T1000 (cell line): ENCODE data around the gene SZT2.
"Not testable (repeated sequence)": the region's sequence is repeated elsewhere in the genome, so short reads cannot be mapped to it uniquely, and the experiment has no call there.

Experiments
- DNase-seq: peaks from one replicate; lab custom pipeline; 2025; ENCODE audit warnings: mixed read lengths; lab: John Stamatoyannopoulos, UW

SZT2 gene

GRCh38 chr1:43491061-43491460, 101.4 kb downstream of the SZT2 start:
- no peak for DNase-seq

DNA sequence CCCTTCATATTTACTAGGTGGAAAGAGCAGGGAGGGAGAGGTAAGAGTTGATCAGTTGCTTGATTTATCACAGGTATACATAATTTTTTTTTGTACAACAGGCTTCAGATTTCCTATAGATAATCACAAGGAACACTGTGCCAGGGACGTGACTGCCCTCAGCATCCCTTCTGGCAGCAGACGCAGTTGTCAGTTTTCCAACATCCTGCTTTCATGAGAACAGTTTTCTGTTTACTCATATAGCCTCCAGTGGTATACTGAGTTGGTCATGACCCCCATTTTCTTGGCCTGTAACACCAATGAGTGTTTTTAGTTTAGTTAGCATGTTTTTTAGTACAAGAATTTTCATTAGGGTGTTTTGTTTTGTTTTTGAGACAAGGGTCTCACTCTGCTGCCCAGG, 103.1 kb downstream of the SZT2 start:
- DNase-seq: no peak

DNA sequence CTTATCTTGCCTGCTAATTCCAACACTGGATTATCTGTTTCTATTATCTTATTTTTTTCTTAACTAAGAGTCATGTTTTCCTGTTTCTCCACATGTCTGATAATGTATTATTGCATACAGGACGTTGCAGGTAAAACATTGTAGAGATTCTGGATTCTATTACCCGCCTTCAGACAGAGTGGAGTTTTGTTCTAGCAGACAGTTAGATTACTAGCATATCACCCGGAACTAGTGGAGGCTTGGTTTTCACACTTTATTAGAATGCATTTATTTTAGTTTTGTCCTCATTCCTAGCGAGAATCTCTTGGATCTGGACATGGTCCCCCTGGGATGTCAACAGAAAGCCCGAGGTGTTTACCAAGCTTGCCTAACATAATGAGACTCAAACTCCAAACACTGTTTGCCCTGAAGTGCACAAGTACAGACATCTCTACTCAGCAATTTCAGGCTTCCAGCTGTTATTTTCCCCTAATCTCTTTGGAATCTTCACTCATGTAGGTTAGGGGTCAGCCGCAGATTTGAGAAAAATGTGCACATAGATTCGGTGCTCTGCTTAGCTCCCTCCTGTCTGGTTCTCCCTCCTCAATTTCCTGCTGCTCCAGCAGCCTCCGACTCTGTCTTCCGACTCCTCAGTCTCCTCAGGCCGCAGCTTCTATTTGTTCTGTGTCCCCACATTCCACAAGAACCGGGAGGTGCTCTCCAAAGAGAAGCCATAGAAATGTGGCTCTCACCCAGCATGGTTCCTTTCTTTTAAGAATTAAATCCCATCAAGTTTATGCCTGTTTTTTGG, 104.2 kb downstream of the SZT2 start:
- DNase-seq: no peak

GRCh38 chr1:43495204-43495603, 105.5 kb downstream of the SZT2 start:
- no peak for DNase-seq

DNA sequence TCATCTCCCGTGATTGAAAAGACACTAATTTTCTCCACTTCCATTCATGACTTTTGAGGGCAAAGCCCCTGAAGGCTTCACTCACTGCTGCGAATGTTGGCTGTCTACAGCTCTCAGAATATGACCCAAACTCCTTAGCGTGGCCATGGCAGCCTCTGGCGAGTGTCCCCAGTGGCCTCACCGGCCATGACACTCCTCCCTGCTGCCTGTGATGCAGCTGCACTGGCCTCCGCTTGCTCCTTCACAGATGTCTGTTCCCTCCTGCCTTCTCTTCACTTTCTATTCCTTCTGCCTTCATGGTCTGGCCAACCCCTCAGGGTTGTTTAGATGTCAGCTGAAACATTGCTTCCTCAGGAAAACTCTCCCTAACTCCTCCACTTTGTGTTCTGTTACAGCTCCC, 110.2 kb downstream of the SZT2 start:
- DNase-seq: no peak

DNA sequence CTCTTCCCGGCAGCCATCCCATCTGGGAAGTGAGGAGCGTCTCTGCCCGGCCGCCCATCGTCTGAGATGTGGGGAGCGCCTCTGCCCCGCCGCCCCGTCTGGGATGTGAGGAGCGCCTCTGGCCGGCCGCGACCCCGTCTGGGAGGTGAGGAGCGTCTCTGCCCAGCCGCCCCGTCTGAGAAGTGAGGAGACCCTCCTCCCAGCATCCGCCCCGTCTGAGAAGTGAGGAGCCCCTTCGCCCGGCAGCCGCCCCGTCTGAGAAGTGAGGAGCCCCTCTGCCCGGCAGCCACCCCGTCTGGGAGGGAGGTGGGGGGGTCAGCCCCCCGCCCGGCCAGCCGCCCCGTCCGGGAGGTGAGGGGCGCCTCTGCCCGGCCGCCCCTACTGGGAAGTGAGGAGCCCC, 112.1 kb downstream of the SZT2 start:
- DNase-seq: not testable (repeated sequence)

DNA sequence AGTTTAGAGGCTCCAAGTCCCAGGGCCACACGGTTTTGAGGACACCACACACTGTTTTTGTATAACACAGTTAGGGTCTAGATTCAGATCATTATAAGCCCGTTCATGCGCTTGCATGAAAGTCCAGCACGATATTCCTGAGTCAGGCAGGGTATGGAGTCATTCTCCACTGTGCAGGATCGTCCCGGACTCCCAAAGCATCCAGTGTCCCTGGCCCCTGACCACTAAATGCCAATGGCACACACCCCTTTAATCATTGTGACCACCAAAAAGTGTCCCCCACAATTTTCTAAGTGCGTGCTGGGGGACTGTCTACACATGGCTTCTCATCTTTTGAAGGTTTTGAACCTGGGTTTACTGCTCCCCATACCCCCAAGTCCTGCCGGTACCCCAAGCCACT, 113.8 kb downstream of the SZT2 start:
- no peak for DNase-seq
